Activated naive CD4-positive, alpha-beta T cell treated with anti-CD3 and anti-CD28 coated beads for 36 hours (primary cell): ENCODE measurements around the gene CAMK2D. TPM values are rescaled to one million over a fixed set of nuclear protein-coding genes. Genes with fewer than 3 reads are reported as not detected.

ENCODE experiments used
- CTCF ChIA-PET: fragments of 350-600 bp; sonication (Branson Sonifier 250); formaldehyde crosslinking; loops from one replicate; lab custom pipeline; 2021; ENCODE audit warnings: antibody characterized with exemption; lab: Charles Lee
- DNase-seq: peaks from one replicate; pipeline ENCODE4 v3.0.0-alpha.2; 2020
- H3K27ac Mint-ChIP-seq: one replicate; pipeline ENCODE4 v1.8.0; 2021; ENCODE audit warnings: mild to moderate bottlenecking, mixed read lengths
- H3K27me3 Mint-ChIP-seq: one replicate; pipeline ENCODE4 v1.8.0; 2021; ENCODE audit warnings: low read depth, mixed read lengths
- H3K36me3 Mint-ChIP-seq: one replicate; pipeline ENCODE4 v1.8.0; 2021; ENCODE audit warnings: low read depth, mixed read lengths
- H3K4me1 Mint-ChIP-seq: one replicate; pipeline ENCODE4 v1.8.0; 2021; ENCODE audit warnings: low read depth, mixed read lengths
- H3K4me3 Mint-ChIP-seq: one replicate; pipeline ENCODE4 v1.8.0; 2021; ENCODE audit warnings: mild to moderate bottlenecking, moderate library complexity, mixed read lengths
- H3K9me3 Mint-ChIP-seq: one replicate; pipeline ENCODE4 v1.8.0; 2021; ENCODE audit warnings: mixed read lengths
- intact Hi-C: fragments of 100-400 bp; cut with micrococcal nuclease; formaldehyde crosslinking; loops from one replicate; pipeline ENCODE4 v1.15.1; 2023
- total RNA-seq, 2 experiments: library from RNA; stranded (reverse); gene quantifications; one replicate each; pipeline ENCODE4 v1.2.3, GENCODE V29; 2021

The CAMK2D gene
- total RNA-seq, 2 experiments from 2014 or later: 75.7 to 78.3 TPM

- peaks cover 7% of the 10 kb centered on the region for H3K4me1 Mint-ChIP-seq
- H3K27me3 Mint-ChIP-seq: no peaks in the 10 kb centered on the region
- CTCF ChIA-PET: interaction anchor here (2.0 kb wide), 1 partner anchor 8 kb away, joined by 10 read pairs; no protein-coding TSS in a partner anchor
- no peak overlapping the region for H3K4me3 Mint-ChIP-seq
- no peak for DNase-seq
- intact Hi-C loops: no loop called here
- no peaks in the 10 kb centered on the region for H3K9me3 Mint-ChIP-seq
- no peak overlapping the region for H3K27ac Mint-ChIP-seq
- H3K36me3 Mint-ChIP-seq: peaks cover 11% of the 10 kb centered on the region
These were observed 205.7 kb downstream of the CAMK2D start for GRCh38 chr4:113555868-113556267.

GRCh38 chr4:113553082-113553481 is 208.5 kb downstream of the CAMK2D start:
- no peak for DNase-seq
- CTCF ChIA-PET: interaction anchor here (0.6 kb wide), 1 partner anchor 125 kb away, joined by 4 read pairs; no protein-coding TSS in a partner anchor

GRCh38 chr4:113550510-113550909 is 211.0 kb downstream of the CAMK2D start:
- intact Hi-C loops: no loop called here
- CTCF ChIA-PET: interaction anchor here (0.6 to 1.4 kb wide), 3 partner anchors 45 to 272 kb away, joined by 3 to 4 read pairs (median 3); no protein-coding TSS in a partner anchor
- H3K27ac Mint-ChIP-seq: no peak overlapping the region
- H3K9me3 Mint-ChIP-seq: no peaks in the 10 kb centered on the region
- no peaks in the 10 kb centered on the region for H3K27me3 Mint-ChIP-seq
- H3K36me3 Mint-ChIP-seq: peaks cover 11% of the 10 kb centered on the region
- H3K4me1 Mint-ChIP-seq: peaks cover 23% of the 10 kb centered on the region
- no peak overlapping the region for H3K4me3 Mint-ChIP-seq
- DNase-seq: no peak

More at GRCh38 chr4:113553082-113553481, 208.5 kb downstream of the CAMK2D start:
- Mint-ChIP-seq H3K4me3 (no peak overlapping the region), H3K27me3 (no peaks in the 10 kb centered on the region), H3K9me3 (no peaks in the 10 kb centered on the region), H3K4me1 (peaks cover 13% of the 10 kb centered on the region), H3K27ac (no peak overlapping the region), H3K36me3 (peaks cover 13% of the 10 kb centered on the region)
- intact Hi-C loops: no loop called here

- peaks cover 21% of the 10 kb centered on the region for H3K4me1 Mint-ChIP-seq
- CTCF ChIA-PET: interaction anchor here (0.5 to 2.8 kb wide), 27 partner anchors 8 to 223 kb away, joined by 3 to 11 read pairs (median 4); no protein-coding TSS in a partner anchor
- H3K27ac Mint-ChIP-seq: peak overlapping the region; percentile 8
- intact Hi-C loops: loop anchor here (1.0 kb wide), 1 partner anchor 523 kb away; no protein-coding TSS in a partner anchor
- DNase-seq: no peak
- no peak overlapping the region for H3K4me3 Mint-ChIP-seq
- no peaks in the 10 kb centered on the region for H3K9me3 Mint-ChIP-seq
- H3K27me3 Mint-ChIP-seq: no peaks in the 10 kb centered on the region
- H3K36me3 Mint-ChIP-seq: peaks cover 16% of the 10 kb centered on the region
These were observed 213.2 kb downstream of the CAMK2D start for GRCh38 chr4:113548303-113548702.

- Mint-ChIP-seq H3K27ac (peak overlapping the region; percentile 8), H3K4me1 (peaks cover 17% of the 10 kb centered on the region), H3K36me3 (peaks cover 19% of the 10 kb centered on the region), H3K4me3 (no peak overlapping the region), H3K9me3 (no peaks in the 10 kb centered on the region), H3K27me3 (no peaks in the 10 kb centered on the region)
- CTCF ChIA-PET: interaction anchor here (0.5 to 2.8 kb wide), 28 partner anchors 9 to 224 kb away, joined by 3 to 11 read pairs (median 4); no protein-coding TSS in a partner anchor
- intact Hi-C loops: loop anchor here (1.0 to 2.0 kb wide), 17 partner anchors 8 to 524 kb away; no protein-coding TSS in a partner anchor
- DNase-seq: peak; percentile 97
These were observed 214.0 kb downstream of the CAMK2D start for GRCh38 chr4:113547487-113548042.

GRCh38 chr4:113541933-113542332 is 219.6 kb downstream of the CAMK2D start:
- no peak for DNase-seq
- intact Hi-C loops: no loop called here
- Mint-ChIP-seq H3K4me1 (peaks cover 25% of the 10 kb centered on the region), H3K9me3 (no peaks in the 10 kb centered on the region), H3K36me3 (peaks cover 22% of the 10 kb centered on the region), H3K27me3 (no peaks in the 10 kb centered on the region), H3K4me3 (no peak overlapping the region), H3K27ac (no peak overlapping the region)
- CTCF ChIA-PET: interaction anchor here (1.4 kb wide), 1 partner anchor 18 kb away, joined by 3 read pairs; no protein-coding TSS in a partner anchor

- H3K27me3 Mint-ChIP-seq: no peaks in the 10 kb centered on the region
- intact Hi-C loops: no loop called here
- peaks cover 25% of the 10 kb centered on the region for H3K36me3 Mint-ChIP-seq
- peaks cover 23% of the 10 kb centered on the region for H3K4me1 Mint-ChIP-seq
- CTCF ChIA-PET: interaction anchor here (1.4 kb wide), 1 partner anchor 17 kb away, joined by 3 read pairs; no protein-coding TSS in a partner anchor
- H3K4me3 Mint-ChIP-seq: no peak overlapping the region
- peak overlapping the region; percentile 16 for H3K27ac Mint-ChIP-seq
- H3K9me3 Mint-ChIP-seq: no peaks in the 10 kb centered on the region
- DNase-seq: peak; percentile 68
These were observed 220.7 kb downstream of the CAMK2D start for GRCh38 chr4:113540859-113541258.

- peaks cover 33% of the 10 kb centered on the region for H3K4me1 Mint-ChIP-seq
- peak; percentile 39 for DNase-seq
- intact Hi-C loops: loop anchor here (1.0 kb wide), 6 partner anchors 8 to 223 kb away; no protein-coding TSS in a partner anchor
- H3K36me3 Mint-ChIP-seq: peaks cover 32% of the 10 kb centered on the region
- H3K27ac Mint-ChIP-seq: peak overlapping the region; percentile 67
- H3K9me3 Mint-ChIP-seq: no peaks in the 10 kb centered on the region
- CTCF ChIA-PET: interaction anchor here (1.1 to 1.3 kb wide), 2 partner anchors 219 to 532 kb away, joined by 3 to 5 read pairs; no protein-coding TSS in a partner anchor
- H3K4me3 Mint-ChIP-seq: no peak overlapping the region
- no peaks in the 10 kb centered on the region for H3K27me3 Mint-ChIP-seq
These were observed 222.1 kb downstream of the CAMK2D start for GRCh38 chr4:113539408-113539807.

- H3K36me3 Mint-ChIP-seq: peaks cover 36% of the 10 kb centered on the region
- H3K27me3 Mint-ChIP-seq: no peaks in the 10 kb centered on the region
- H3K9me3 Mint-ChIP-seq: no peaks in the 10 kb centered on the region
- intact Hi-C loops: no loop called here
- CTCF ChIA-PET: no interaction called here
- DNase-seq: no peak
- no peak overlapping the region for H3K4me3 Mint-ChIP-seq
- no peak overlapping the region for H3K27ac Mint-ChIP-seq
- H3K4me1 Mint-ChIP-seq: peaks cover 33% of the 10 kb centered on the region
These were observed 223.9 kb downstream of the CAMK2D start for GRCh38 chr4:113537628-113538027.

- CTCF ChIA-PET: no interaction called here
- H3K4me1 Mint-ChIP-seq: peaks cover 33% of the 10 kb centered on the region
- H3K27me3 Mint-ChIP-seq: no peaks in the 10 kb centered on the region
- H3K9me3 Mint-ChIP-seq: no peaks in the 10 kb centered on the region
- no peak overlapping the region for H3K27ac Mint-ChIP-seq
- peaks cover 38% of the 10 kb centered on the region for H3K36me3 Mint-ChIP-seq
- intact Hi-C loops: no loop called here
- no peak overlapping the region for H3K4me3 Mint-ChIP-seq
- DNase-seq: no peak
These were observed 224.3 kb downstream of the CAMK2D start for GRCh38 chr4:113537203-113537602.

GRCh38 chr4:113534711-113535110 is 226.8 kb downstream of the CAMK2D start:
- H3K27ac Mint-ChIP-seq: no peak overlapping the region
- no peaks in the 10 kb centered on the region for H3K27me3 Mint-ChIP-seq
- no peak for DNase-seq
- H3K36me3 Mint-ChIP-seq: peaks cover 50% of the 10 kb centered on the region
- H3K9me3 Mint-ChIP-seq: no peaks in the 10 kb centered on the region
- intact Hi-C loops: no loop called here
- H3K4me1 Mint-ChIP-seq: peaks cover 19% of the 10 kb centered on the region
- H3K4me3 Mint-ChIP-seq: no peak overlapping the region
- CTCF ChIA-PET: interaction anchor here (0.8 kb wide), 1 partner anchor 24 kb away, joined by 3 read pairs; no protein-coding TSS in a partner anchor

- intact Hi-C loops: no loop called here
- Mint-ChIP-seq H3K27ac (no peak overlapping the region), H3K9me3 (no peaks in the 10 kb centered on the region), H3K4me1 (peaks cover 10% of the 10 kb centered on the region), H3K36me3 (peaks cover 48% of the 10 kb centered on the region), H3K27me3 (no peaks in the 10 kb centered on the region), H3K4me3 (no peak overlapping the region)
- CTCF ChIA-PET: no interaction called here
- DNase-seq: no peak
These were observed 230.0 kb downstream of the CAMK2D start for GRCh38 chr4:113531572-113531971.
